ENCODE results near the gene DHH.

Gene DHH

DNA sequence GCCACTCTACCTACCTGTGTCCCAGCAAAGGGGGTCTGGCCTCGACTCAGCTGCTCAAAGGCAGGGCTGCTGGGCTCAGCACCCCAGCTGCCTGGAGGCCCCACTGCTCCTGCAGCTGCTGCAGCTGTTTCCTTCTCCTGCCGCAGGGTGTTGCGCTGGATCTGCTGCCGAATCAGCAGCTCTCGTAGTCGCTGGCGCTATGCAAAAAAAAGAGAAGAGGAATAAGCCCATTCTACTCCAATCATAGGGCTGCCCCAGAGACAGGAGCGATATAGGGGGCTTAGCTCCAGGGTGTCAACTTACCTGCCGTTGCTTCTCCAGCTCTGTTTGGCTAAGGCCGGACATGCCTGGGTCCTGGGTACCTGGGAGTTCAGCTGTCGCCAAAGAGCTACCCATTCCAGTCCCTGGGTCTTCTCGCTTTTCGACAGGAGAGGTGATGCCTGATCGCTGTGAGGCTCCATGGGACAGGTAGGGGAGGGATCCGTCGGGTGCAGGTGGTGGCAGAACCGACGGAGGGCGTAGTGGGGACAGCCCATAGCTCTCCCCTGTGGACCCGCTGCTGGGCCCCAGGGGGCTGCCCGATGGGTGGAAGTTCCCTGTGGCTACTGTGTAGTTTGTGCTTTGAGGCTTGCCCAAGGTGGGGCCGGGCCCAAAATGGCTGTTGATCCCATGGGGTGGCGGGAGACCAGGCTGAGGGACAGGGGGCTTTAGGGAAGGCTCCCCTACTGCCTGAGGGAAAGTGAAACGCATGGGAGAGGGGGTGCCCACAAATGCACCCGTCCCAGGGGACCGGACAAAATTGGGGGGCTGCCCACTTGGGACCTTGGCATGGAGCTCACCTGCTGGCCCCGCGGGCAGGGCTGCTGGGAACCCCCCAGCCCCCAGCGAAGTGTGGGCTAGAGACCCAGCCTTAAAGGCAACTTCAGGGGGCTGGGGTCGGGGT, 54.9 kb downstream of the DHH start:
- no peak for TF ChIP-seq CTCF (IDR thresholded peaks at IDR 0.05; ENCODE audit: control extremely low read depth, extremely low read depth, low read depth, missing control alignments)
- CTCF ChIA-PET, result interaction anchor here (1.7 to 12.3 kb wide), 6 partner anchors 9 to 48 kb away, joined by 4 to 203 read pairs (median 10); partner anchors contain the start of gene PRKAG1
- POLR2A ChIA-PET, result interaction anchor here (1.2 kb wide), 1 partner anchor 10 kb away, joined by 12 read pairs; no protein-coding TSS in a partner anchor
- no peak for DNase-seq (ENCODE audit: extremely low spot score)

DNA sequence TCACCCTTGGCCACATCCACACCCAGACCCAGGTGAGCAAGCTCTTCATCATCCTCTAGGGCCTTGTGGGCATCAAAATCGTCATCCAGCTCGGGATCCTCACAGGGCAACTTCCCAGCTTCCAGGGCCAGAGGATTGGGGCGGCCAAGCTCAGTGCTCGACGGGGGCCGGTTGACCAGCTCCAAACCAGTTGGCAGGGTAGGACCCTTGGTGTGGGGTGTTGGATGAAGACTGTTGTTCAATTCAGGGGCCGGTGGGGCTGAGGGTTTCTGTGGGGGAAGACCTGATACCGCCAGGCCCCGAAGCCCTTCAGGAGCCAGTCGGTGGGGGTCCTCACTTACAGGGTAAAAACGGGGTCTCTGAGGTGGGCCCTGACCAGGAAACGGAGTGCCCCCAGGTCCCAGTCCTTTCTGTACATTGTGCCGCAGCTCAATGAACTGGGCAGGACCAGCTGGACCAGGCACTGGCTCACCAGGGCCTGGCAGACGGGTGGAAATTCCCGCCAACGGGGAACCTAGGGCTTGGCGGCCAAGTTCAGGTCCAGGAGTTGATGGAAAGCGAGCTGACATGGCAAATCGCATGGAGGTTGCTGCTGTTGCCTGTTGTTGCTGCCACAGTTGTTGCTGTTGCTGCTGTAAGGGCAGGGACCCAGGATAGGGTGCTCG, 56.2 kb downstream of the DHH start:
- ChIA-PET POLR2A (no interaction called here), CTCF (interaction anchor here (1.0 to 12.3 kb wide), 12 partner anchors 10 to 148 kb away, joined by 3 to 203 read pairs (median 7); partner anchors contain the start of gene PRKAG1)
- no peak for DNase-seq (ENCODE audit: extremely low spot score)
- TF ChIP-seq CTCF (IDR thresholded peaks at IDR 0.05; ENCODE audit: control extremely low read depth, extremely low read depth, low read depth, missing control alignments), result no peak

DNA sequence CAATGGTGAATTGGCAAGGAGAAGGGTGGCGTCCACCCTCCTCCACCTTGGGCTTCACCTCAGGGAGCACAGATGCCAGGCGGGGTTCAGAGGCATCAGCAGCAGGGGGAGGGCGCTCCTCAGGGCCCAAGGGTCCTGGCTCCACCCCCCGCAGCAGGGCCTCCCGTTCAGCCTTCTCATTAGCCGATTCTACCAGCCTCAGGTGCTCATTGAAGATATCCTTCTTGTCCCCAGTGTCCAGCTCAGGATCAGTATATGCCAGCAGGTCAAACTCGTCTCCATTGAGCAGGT, 56.7 kb downstream of the DHH start:
- POLR2A ChIA-PET, result interaction anchor here (1.5 kb wide), 1 partner anchor 93 kb away, joined by 6 read pairs; the partner anchor contains the start of gene TUBA1B
- CTCF ChIA-PET, result interaction anchor here (1.0 to 12.3 kb wide), 11 partner anchors 10 to 184 kb away, joined by 3 to 203 read pairs (median 6); partner anchors contain the start of gene PRKAG1
- TF ChIP-seq CTCF (IDR thresholded peaks at IDR 0.05; ENCODE audit: control extremely low read depth, extremely low read depth, low read depth, missing control alignments), result no peak
- DNase-seq (ENCODE audit: extremely low spot score), result no peak

DNA sequence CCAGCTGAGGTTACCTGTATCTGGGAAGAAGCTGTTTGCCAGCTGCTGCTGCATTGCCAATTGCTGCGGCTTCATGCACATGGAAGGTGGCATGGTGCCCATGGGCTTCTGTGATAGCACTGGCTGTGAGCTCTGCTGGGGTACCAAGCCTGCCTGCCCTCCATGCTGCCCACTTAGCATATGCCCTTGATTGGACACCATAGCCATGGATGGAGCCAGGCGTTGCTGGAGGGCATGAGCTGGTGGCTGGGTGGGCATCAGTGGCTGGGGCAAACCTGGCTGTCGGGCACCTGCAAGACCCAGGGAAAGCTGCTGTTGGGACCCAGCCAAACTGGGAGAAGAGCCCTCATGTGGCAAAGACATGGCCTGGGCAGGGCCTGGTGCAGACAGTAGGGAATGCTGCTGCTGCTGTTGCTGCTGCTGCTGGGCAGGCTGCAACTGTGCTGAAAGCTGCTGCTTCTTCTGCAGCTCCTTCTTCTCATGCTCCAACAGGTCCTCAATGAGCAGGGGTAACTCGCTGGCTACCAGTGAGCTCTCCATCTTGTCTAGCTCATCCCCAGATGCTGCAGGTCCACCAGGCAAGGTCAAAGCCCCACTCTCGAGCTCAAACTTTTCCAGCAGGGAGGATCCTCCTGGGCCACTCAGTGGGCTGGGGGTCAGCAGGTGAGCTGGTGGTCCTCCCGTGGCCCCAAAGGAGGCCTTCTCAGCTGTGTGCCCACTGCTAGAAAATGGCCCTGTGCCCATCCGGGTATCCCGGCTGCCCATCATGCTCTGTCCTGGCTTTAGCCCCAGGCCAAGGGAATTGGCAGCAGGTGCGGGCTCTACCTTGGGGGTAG, 57.3 kb downstream of the DHH start:
- no peak for TF ChIP-seq CTCF (IDR thresholded peaks at IDR 0.05; ENCODE audit: control extremely low read depth, extremely low read depth, low read depth, missing control alignments)
- CTCF ChIA-PET, result interaction anchor here (0.9 to 18.9 kb wide), 12 partner anchors 3 to 183 kb away, joined by 3 to 203 read pairs (median 8); no protein-coding TSS in a partner anchor
- POLR2A ChIA-PET, result interaction anchor here (0.7 to 1.5 kb wide), 2 partner anchors 22 to 94 kb away, joined by 3 to 6 read pairs; partner anchors contain the start of gene TUBA1B
- DNase-seq (ENCODE audit: extremely low spot score), result no peak
